HepG2 (cell line): ENCODE data around the gene ADAD2.

Experiments used
- CCAR2 ChIP-seq: fragments of 200-400 bp; formaldehyde crosslinking; optimal IDR thresholded peaks from 2 replicates; pipeline ENCODE3; 2018; ENCODE audit warnings: low read depth, mild to moderate bottlenecking, low read length, moderate library complexity
- HCFC1 ChIP-seq: fragments of 150-350 bp; IDR thresholded peaks from 2 replicates; pipeline ENCODE4 v1.6.1; 2014; ENCODE audit warnings: low read depth, low read length
- TGIF2 ChIP-seq: IDR thresholded peaks from 2 replicates; pipeline ENCODE4 v1.6.1; 2016; ENCODE audit warnings: control low read depth, missing compliant biosample characterization

GRCh38 chr16:84215531-84215930 is 24.6 kb downstream of the ADAD2 start:
- TF ChIP-seq TGIF2 (CRISPR knock-in tag) (no peak), HCFC1 (no peak), CCAR2 (no peak)
